HFF-Myc (cell line): ENCODE measurements around the gene PRELP.

Source experiments
- DNase-seq: peaks from one replicate; pipeline ENCODE4 v3.0.0-alpha.2; 2011; ENCODE audit warnings: low read depth; ENCODE audit errors: extremely low read depth
- H3K4me3 ChIP-seq: replicated peaks from 2 replicates; pipeline ENCODE4 v1.5.1; 2011; ENCODE audit warnings: low read depth, mild to moderate bottlenecking, control low read depth, low read length
- TF ChIP-seq, protein P1 (sequence below): IDR thresholded peaks from 2 replicates; pipeline ENCODE4 v1.5.1; 2012; ENCODE audit warnings: mild to moderate bottlenecking, low read depth, low read length, control low read depth; ENCODE audit errors: missing control alignments

PRELP gene

GRCh38 chr1:203473281-203473680 lies 2.3 kb upstream of the PRELP start:
- no peak overlapping the region for H3K4me3 ChIP-seq
- no peak for DNase-seq
- TF ChIP-seq, protein P1, sequence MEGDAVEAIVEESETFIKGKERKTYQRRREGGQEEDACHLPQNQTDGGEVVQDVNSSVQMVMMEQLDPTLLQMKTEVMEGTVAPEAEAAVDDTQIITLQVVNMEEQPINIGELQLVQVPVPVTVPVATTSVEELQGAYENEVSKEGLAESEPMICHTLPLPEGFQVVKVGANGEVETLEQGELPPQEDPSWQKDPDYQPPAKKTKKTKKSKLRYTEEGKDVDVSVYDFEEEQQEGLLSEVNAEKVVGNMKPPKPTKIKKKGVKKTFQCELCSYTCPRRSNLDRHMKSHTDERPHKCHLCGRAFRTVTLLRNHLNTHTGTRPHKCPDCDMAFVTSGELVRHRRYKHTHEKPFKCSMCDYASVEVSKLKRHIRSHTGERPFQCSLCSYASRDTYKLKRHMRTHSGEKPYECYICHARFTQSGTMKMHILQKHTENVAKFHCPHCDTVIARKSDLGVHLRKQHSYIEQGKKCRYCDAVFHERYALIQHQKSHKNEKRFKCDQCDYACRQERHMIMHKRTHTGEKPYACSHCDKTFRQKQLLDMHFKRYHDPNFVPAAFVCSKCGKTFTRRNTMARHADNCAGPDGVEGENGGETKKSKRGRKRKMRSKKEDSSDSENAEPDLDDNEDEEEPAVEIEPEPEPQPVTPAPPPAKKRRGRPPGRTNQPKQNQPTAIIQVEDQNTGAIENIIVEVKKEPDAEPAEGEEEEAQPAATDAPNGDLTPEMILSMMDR: no peak

- TF ChIP-seq, protein P1: no peak
- no peak overlapping the region for H3K4me3 ChIP-seq
- DNase-seq: no peak
Observed at GRCh38 chr1:203473781-203474305, 1.8 kb upstream of the PRELP start.

- TF ChIP-seq, protein P1: no peak
- H3K4me3 ChIP-seq: no peak overlapping the region
- DNase-seq: no peak
Observed at GRCh38 chr1:203476216-203476814, 709 bp downstream of the PRELP start.

DNA sequence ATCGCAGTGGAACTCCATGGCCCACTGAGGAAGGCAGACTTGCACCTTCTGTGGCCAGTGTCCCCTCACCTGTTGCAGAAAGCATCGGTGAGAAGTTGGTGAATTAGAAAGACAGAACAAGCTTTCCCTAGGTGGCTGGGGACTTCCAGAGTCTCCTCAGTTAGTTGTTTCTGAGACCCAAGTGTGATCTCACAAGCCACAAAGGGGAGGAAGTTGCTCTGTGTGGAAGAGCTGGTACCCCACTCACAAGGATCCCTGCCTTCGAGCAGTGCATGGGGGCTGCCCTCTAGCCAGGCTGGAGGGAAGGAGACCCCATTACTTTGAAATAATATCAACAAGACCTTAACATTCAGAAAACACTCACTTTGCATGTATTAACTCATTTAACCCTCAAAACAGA lies 2.1 kb downstream of the PRELP start:
- TF ChIP-seq, protein P1: no peak
- H3K4me3 ChIP-seq: no peak overlapping the region
- no peak for DNase-seq

- no peak for DNase-seq
- TF ChIP-seq, protein P1: no peak
- H3K4me3 ChIP-seq: no peak overlapping the region
Observed at GRCh38 chr1:203478231-203478630, 2.6 kb downstream of the PRELP start.

- TF ChIP-seq, protein P1: no peak
- no peak for DNase-seq
- no peak overlapping the region for H3K4me3 ChIP-seq
Observed at GRCh38 chr1:203478986-203479385, 3.4 kb downstream of the PRELP start.

DNA sequence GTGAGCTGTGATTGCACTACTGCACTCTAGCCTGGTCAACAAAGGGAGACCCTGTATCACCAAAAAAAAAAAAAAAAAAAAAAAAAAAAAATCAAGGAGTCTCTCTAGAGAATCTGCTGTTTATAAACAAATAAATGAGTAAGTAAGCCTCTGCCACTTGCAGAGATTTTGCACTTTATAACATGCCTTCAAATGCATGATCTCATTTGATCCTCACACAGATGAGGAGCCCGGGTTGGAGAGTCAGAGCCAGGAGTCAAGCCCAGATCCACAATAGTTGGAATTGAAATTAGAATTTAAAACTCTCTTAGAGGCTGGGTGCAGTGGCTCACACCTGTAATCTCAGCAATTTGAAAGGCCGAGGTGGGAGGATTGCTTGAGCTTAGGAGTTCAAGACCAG lies 4.0 kb downstream of the PRELP start:
- no peak overlapping the region for H3K4me3 ChIP-seq
- TF ChIP-seq, protein P1: no peak
- DNase-seq: no peak
